GM21529 (cell line): ENCODE data around the gene MBIP.

Experiments
- ATAC-seq: cut with Tn5 transposase; IDR thresholded peaks from one replicate; pipeline ENCODE4 v1.9.1; 2021; ENCODE audit not compliant: unreplicated experiment

Gene MBIP

GRCh38 chr14:36315159-36315853, 5.1 kb downstream of the MBIP start:
- peak; percentile 64 for ATAC-seq

- no peak for ATAC-seq
These were observed 6.5 kb downstream of the MBIP start for GRCh38 chr14:36313898-36314297.

GRCh38 chr14:36313206-36313605, 7.2 kb downstream of the MBIP start:
- ATAC-seq, result no peak

- ATAC-seq, result no peak
These were observed 13.6 kb downstream of the MBIP start for GRCh38 chr14:36306836-36307235.

DNA sequence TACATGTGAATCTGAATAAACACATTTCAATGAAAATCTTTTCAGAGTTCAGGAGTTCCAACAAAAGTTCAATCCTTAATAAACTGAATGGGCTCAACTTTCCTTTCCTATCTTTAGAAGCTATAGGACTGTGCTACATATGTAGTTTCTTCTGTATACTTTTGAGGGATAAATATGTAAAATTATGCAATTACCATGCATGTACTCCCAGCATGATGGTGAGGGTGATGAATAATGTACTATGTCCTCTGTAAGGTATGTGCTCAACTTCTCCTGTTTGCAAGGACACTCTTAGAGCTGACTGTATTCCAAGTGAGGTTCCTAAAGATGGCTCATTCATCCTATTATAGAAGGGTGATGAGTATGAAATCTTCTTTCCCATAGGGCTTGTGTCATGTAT, 15.5 kb downstream of the MBIP start:
- no peak for ATAC-seq

DNA sequence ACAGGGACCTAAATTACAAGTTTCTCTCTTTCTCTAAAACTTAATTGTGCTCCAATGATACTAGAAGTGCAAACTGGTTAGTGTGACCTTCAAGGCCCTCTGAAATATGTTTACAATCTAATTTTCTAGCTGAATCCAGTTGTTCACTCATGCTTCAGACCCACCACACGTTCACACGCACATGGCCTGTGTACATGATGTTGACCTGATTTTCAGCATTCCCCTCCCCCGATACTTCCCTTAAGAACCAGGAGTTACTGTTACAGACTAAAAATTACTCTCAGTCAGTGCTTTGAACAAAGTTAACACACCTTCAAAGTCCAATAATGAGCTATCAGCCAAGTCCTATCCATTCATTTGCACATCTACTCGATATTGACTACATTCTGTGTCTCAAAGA, 16.5 kb downstream of the MBIP start:
- no peak for ATAC-seq

- ATAC-seq, result no peak
These were observed 17.6 kb downstream of the MBIP start for GRCh38 chr14:36302823-36303222.

- no peak for ATAC-seq
These were observed 19.3 kb downstream of the MBIP start for GRCh38 chr14:36301159-36301558.

DNA sequence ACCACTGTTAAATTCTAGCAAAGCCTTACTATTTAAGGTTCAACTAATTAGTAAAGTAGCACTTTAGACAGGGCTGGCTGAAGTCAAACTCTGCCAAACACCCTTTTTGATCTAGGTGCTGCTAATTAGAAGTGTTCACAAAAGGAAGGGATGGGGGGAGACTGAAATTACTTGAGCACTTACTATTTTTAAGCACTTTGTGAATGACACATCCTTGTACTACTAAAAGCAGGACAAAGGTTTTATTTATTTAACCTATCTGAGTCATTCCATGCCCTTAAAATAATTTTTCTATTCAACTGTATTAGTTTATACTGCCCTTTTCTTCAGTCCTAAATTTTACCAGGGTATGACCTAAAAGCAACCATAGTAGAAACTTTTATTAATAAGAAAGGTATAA, 20.1 kb downstream of the MBIP start:
- ATAC-seq, result no peak

DNA sequence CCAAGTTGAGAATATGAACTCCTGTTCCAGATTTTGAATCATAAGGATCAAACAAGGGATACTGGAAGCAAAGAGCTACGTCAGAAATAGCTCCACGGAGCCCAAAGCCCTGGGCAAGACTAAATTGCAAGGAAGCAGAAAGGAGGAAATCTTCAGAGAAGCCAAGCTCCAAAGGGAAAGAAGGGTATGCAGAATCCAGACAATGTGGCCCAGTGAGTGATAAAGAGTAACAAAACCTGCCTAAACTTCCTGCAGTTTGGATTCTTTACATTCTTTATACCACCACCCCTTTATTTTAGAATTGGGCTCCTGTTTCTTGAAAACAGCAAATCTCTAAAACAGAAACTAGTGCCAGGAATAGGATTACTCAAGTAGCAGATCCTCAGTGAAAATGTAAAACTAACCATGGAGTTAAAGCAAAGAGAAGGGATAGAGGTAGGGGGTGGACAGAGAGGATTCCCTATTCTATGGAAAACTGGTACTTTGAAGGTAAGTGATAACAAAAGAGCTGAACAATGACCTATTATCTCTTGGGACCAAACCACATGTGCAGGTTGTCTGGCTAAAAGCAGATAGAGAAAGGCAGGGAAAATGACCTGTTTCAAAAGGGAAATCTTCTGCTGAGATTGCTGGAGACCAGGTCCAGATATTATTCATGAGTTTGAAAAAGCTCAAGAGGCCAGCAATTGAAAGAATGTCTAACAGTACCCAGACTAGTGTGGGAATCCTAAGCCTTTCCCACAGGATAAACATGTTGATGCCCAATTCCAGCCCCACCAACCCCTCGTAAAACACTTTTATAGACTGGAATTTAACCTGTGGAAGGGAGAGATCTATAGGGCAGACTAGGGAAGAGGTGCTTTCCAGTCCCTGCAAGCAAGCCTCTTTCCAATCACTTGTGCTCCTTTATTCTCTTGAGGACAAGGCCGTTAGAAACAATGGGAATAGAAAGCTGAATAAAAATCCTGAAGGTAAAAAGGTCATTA, 24.5 kb downstream of the MBIP start:
- ATAC-seq, result no peak

DNA sequence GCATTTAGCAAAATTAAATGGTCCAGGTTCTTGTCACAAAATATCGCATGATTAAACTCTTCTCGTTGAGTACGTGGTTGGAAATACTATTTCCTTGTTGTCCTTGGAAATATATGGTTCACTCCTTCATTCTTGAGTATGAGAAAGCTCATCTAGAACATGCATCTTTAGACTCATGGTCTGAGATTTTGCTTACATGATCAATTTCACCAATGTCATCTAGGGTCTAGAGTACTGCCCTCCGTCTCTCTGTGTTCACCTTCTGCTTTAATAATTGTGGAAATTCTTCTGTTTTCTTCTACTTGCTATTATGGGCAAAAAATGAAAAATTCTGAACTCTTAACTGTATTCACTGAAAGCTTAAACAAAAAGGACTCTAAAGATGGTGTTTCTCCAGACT, 25.9 kb downstream of the MBIP start:
- ATAC-seq, result no peak

GRCh38 chr14:36293824-36294223, 26.6 kb downstream of the MBIP start:
- ATAC-seq, result no peak

GRCh38 chr14:36289954-36290353, 30.5 kb downstream of the MBIP start:
- ATAC-seq, result no peak

DNA sequence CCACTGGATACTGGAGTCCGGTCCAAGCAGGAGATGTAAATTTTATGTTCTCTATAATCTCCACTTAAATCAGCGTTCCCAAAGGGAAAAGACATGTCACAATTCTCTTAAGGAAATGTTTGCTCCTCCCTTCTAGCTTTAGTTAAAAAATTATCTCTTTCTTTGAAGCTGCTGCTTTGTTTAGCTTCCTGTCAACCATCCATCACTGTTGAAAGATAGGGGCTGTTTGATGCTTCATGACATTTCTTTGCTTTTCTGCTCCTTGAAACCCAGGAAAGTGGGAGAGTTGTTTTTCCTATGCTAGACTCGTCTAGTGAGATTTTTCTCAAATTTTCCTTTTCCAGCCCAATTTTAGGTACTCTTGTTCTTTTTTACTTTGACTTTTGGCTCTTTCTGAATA, 31.9 kb downstream of the MBIP start:
- no peak for ATAC-seq

- no peak for ATAC-seq
These were observed 35.4 kb downstream of the MBIP start for GRCh38 chr14:36284971-36285595.

- ATAC-seq, result no peak
These were observed 39.1 kb downstream of the MBIP start for GRCh38 chr14:36281309-36281708.

GRCh38 chr14:36279306-36280190, 40.9 kb downstream of the MBIP start:
- no peak for ATAC-seq

DNA sequence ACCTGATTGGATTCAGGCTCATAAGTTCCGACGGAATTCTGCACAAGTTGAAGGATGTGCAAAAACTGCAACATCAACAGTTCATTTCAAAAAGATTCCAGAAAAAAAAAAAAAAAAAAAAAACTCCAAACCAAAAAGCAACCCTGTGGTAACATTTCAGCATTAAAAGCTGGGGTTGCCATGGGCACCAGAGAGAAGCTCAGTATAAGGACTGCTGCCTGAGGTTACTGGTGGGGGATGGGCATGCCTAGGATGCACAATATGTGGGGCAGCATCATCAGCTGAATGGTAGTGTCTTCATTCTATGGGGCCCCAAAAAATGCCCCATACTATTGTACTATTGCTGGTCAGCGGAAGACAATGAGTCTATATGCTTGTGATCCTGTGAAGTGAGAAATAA, 44.7 kb downstream of the MBIP start:
- no peak for ATAC-seq

GRCh38 chr14:36271939-36272907, 48.2 kb downstream of the MBIP start:
- ATAC-seq, result no peak

DNA sequence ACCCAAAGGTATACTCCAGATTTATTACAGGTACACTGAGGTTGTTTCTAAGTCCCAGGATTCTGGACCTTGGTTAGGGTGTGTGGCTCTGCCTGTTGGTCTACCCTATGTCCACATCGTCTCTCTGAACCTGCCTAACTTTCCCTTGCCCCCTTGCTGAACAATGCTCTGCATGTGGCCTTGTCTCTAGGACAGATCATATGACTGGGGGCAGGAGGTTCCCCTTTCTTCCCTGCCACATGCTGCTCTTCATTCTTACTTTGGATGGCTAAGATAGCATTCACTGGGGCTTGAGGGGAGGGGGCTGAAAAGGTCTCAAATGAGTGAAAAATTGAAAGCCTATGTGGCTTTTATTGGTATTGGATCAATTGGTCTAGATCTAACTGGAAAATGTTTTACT, 49.2 kb downstream of the MBIP start:
- ATAC-seq, result no peak
